Ovary (tissue), 3 donors: Measurements from ENCODE around the gene FAM222B.

Experiments
- EP300 ChIP-seq: sonication (generic); formaldehyde crosslinking; IDR thresholded peaks from one replicate; pipeline ENCODE4 v1.6.1; 2017; ENCODE audit warnings: antibody characterized with exemption
- TF ChIP-seq, protein P1 (sequence below), 3 donors: fragments of 450-650 bp in 2 of 3; fragments of 200-600 bp in 1 of 3; IDR thresholded peaks; one replicate each; pipeline versions ENCODE4 v1.5.1 to v1.8.0; 2016 to 2022; ENCODE audit warnings: antibody characterized with exemption in 3 of 3, mild to moderate bottlenecking in 1 of 3
- donor health status: DM: no; HTN: no; CAD: no.

GRCh38 chr17:28774206-28774605 lies 68.4 kb downstream of the FAM222B start:
- no peak for TF ChIP-seq EP300
- TF ChIP-seq, protein P1, sequence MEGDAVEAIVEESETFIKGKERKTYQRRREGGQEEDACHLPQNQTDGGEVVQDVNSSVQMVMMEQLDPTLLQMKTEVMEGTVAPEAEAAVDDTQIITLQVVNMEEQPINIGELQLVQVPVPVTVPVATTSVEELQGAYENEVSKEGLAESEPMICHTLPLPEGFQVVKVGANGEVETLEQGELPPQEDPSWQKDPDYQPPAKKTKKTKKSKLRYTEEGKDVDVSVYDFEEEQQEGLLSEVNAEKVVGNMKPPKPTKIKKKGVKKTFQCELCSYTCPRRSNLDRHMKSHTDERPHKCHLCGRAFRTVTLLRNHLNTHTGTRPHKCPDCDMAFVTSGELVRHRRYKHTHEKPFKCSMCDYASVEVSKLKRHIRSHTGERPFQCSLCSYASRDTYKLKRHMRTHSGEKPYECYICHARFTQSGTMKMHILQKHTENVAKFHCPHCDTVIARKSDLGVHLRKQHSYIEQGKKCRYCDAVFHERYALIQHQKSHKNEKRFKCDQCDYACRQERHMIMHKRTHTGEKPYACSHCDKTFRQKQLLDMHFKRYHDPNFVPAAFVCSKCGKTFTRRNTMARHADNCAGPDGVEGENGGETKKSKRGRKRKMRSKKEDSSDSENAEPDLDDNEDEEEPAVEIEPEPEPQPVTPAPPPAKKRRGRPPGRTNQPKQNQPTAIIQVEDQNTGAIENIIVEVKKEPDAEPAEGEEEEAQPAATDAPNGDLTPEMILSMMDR (IDR thresholded peaks at IDR 0.05): no peak
